IMR-90 (cell line): ENCODE data around the gene GRB2. TPM values are rescaled to one million over a fixed set of nuclear protein-coding genes. Genes with fewer than 3 reads are reported as not detected.

Experiments used
- ATAC-seq: fragments of 200-7000 bp; cut with Tn5 transposase; 2 replicates; pipeline ENCODE4 v1.9.1; 2020; ENCODE audit warnings: low read depth, mild to moderate bottlenecking, moderate library complexity
- BruUV-seq: library from RNA; stranded (reverse); fragments of 400-500 nt; replicated peaks from 2 replicates; lab custom pipeline; 2021; lab: Mats Ljungman, UMichigan
- CTCF ChIA-PET: fragments of 300-600 bp; formaldehyde crosslinking; extraction: SDS; loops from one replicate; lab custom pipeline; 2021; ENCODE audit warnings: antibody characterized with exemption; lab: Yijun Ruan, JAX
- POLR2A ChIA-PET: fragments of 300-600 bp; sonication (Branson Sonifier 250); formaldehyde crosslinking; loops from one replicate; lab custom pipeline; 2022; ENCODE audit warnings: antibody characterized with exemption; ENCODE audit not compliant: unreplicated experiment; lab: Charles Lee
- DNase-seq: peaks from one replicate; pipeline ENCODE4 v3.0.0; 2013
- H2AFZ ChIP-seq: replicated peaks from 2 replicates; pipeline ENCODE3; 2013; ENCODE audit warnings: low read length, mild to moderate bottlenecking; ENCODE audit not compliant: poor library complexity
- H2AK5ac ChIP-seq: 2 replicates; pipeline ENCODE4 v1.6.1; 2013; ENCODE audit warnings: low read depth, low read length, inconsistent platforms
- H2AK9ac ChIP-seq: replicated peaks from 2 replicates; pipeline ENCODE3; 2013; ENCODE audit warnings: mild to moderate bottlenecking, low read depth, low read length, moderate library complexity; ENCODE audit not compliant: poor library complexity
- H2BK120ac ChIP-seq: 2 replicates; pipeline ENCODE4 v1.6.1; 2013; ENCODE audit warnings: low read depth, low read length, inconsistent platforms
- H2BK15ac ChIP-seq: 3 replicates; pipeline ENCODE4 v1.6.1; 2013; ENCODE audit warnings: low read depth, low read length, inconsistent platforms
- H2BK20ac ChIP-seq: 2 replicates; pipeline ENCODE4 v1.6.1; 2013; ENCODE audit warnings: low read depth, mild to moderate bottlenecking, inconsistent platforms, low read length, moderate library complexity
- H2BK5ac ChIP-seq: 2 replicates; pipeline ENCODE4 v1.6.1; 2013; ENCODE audit warnings: mild to moderate bottlenecking, low read depth, low read length, inconsistent platforms; ENCODE audit not compliant: poor library complexity, severe bottlenecking
- H3K14ac ChIP-seq: replicated peaks from 2 replicates; pipeline ENCODE4 v1.6.1; 2013; ENCODE audit warnings: low read depth, low read length, inconsistent platforms
- H3K18ac ChIP-seq: 2 replicates; pipeline ENCODE4 v1.6.1; 2013; ENCODE audit warnings: low read depth, low read length, control low read depth
- H3K23ac ChIP-seq: 2 replicates; pipeline ENCODE4 v1.6.1; 2013; ENCODE audit warnings: low read depth, low read length, inconsistent platforms
- H3K27ac ChIP-seq: 2 replicates; pipeline ENCODE4 v1.5.1; 2013; ENCODE audit warnings: mild to moderate bottlenecking, control low read depth, low read length; ENCODE audit not compliant: insufficient read depth
- H3K27me3 ChIP-seq: 2 replicates; pipeline ENCODE4 v1.6.1; 2013; ENCODE audit warnings: low read length; ENCODE audit not compliant: control insufficient read depth, insufficient read depth
- H3K36me3 ChIP-seq: 2 replicates; pipeline ENCODE4 v1.6.1; 2013; ENCODE audit warnings: low read length, mixed read lengths; ENCODE audit not compliant: control insufficient read depth, insufficient read depth
- H3K4ac ChIP-seq: 2 replicates; pipeline ENCODE4 v1.6.1; 2013; ENCODE audit warnings: low read depth, low read length, inconsistent platforms
- H3K4me1 ChIP-seq: 2 replicates; pipeline ENCODE4 v1.6.1; 2013; ENCODE audit warnings: low read length, mixed read lengths; ENCODE audit not compliant: control insufficient read depth, insufficient read depth
- H3K4me2 ChIP-seq: 2 replicates; pipeline ENCODE4 v1.6.1; 2013; ENCODE audit warnings: low read depth, mild to moderate bottlenecking, control low read depth, low read length, moderate library complexity
- H3K4me3 ChIP-seq: 2 replicates; pipeline ENCODE4 v1.5.1; 2013; ENCODE audit warnings: low read depth, mild to moderate bottlenecking, control low read depth, low read length, moderate library complexity; ENCODE audit not compliant: insufficient read depth
- H3K56ac ChIP-seq: 2 replicates; pipeline ENCODE4 v1.6.1; 2013; ENCODE audit warnings: low read length, inconsistent platforms; ENCODE audit not compliant: insufficient read depth; ENCODE audit errors: extremely low read depth
- H3K79me1 ChIP-seq, 2 experiments: 2 replicates each; pipeline ENCODE4 v1.6.1; 2013; ENCODE audit warnings: low read length in 2 of 2, inconsistent platforms in 1 of 2, low read depth in 1 of 2
- H3K9ac ChIP-seq: 2 replicates; pipeline ENCODE4 v1.6.1; 2013; ENCODE audit warnings: low read depth, low read length, control low read depth
- H3K9me1 ChIP-seq: 2 replicates; pipeline ENCODE4 v1.6.1; 2013; ENCODE audit warnings: low read length, inconsistent platforms; ENCODE audit not compliant: insufficient read depth
- H3K9me3 ChIP-seq: 2 replicates; pipeline ENCODE4 v1.6.1; 2013; ENCODE audit warnings: low read length; ENCODE audit not compliant: control insufficient read depth, insufficient read depth
- H4K20me1 ChIP-seq: 2 replicates; pipeline ENCODE4 v1.6.1; 2013; ENCODE audit warnings: low read length, inconsistent platforms; ENCODE audit not compliant: insufficient read depth
- H4K5ac ChIP-seq: 2 replicates; pipeline ENCODE4 v1.6.1; 2013; ENCODE audit warnings: mild to moderate bottlenecking, low read depth, low read length, control low read depth
- H4K8ac ChIP-seq, 2 experiments: 2 replicates each; pipeline ENCODE4 v1.6.1; 2013; ENCODE audit warnings: low read depth in 2 of 2, low read length in 2 of 2, control low read depth in 1 of 2, inconsistent platforms in 1 of 2
- H4K91ac ChIP-seq: 2 replicates; pipeline ENCODE4 v1.6.1; 2013; ENCODE audit warnings: low read depth, low read length, inconsistent platforms; ENCODE audit not compliant: insufficient read depth
- MAFK ChIP-seq: IDR thresholded peaks from 2 replicates; pipeline ENCODE4 v1.6.1; 2012; ENCODE audit warnings: low read depth, low read length, improper control_type of control experiment
- NFE2L2 ChIP-seq: fragments of 150-350 bp; IDR thresholded peaks from 2 replicates; pipeline ENCODE4 v1.6.1; 2016; ENCODE audit warnings: low read depth, mild to moderate bottlenecking, low read length
- WGBS, 2 experiments: methylation state at CpG; one replicate each; pipeline versions ENCODE4 v1.1.5 to v1.1.7; 2013; ENCODE audit warnings: missing lambda C conversion rate in 2 of 2; ENCODE audit not compliant: insufficient read length in 1 of 2; ENCODE audit errors: extremely low coverage in 2 of 2; 5-methylcytosine and 5-hydroxymethylcytosine counted together
- dilution Hi-C: fragments of 300-500 bp; cut with HindIII; formaldehyde crosslinking; loops from one replicate; pipeline ENCODE4 v1.14.3; 2018; ENCODE audit warnings: low sequenced_read_pairs; ENCODE audit not compliant: unreplicated experiment
- in situ Hi-C: fragments of 300-500 bp; cut with MboI; formaldehyde crosslinking; loops from 3 replicates; pipeline ENCODE4 v1.14.3; 2019; ENCODE audit warnings: low sequenced_read_pairs, inconsistent platforms, mixed read lengths
- intact Hi-C: fragments of 100-400 bp; cut with micrococcal nuclease; formaldehyde crosslinking; loops from 2 replicates; pipeline ENCODE4 v1.10.0; 2022
- polyA plus RNA-seq, 3 experiments: library from polyadenylated mRNA; depleted of rRNA; stranded (reverse); fragments of >200 nt; gene quantifications; 2 replicates each; pipeline ENCODE4 v1.2.3, GENCODE V29; 2012; ENCODE audit warnings: low replicate concordance in 1 of 3
- total RNA-seq: library from RNA; depleted of rRNA; stranded (reverse); fragments of >200 nt; gene quantifications from 2 replicates; pipeline ENCODE4 v1.2.3, GENCODE V29; 2012

GRB2 gene
- total and polyA plus RNA-seq, 2 of the 4 experiments (the other 2 are of a cell fraction) = 49.3 to 62.1 TPM

- H2BK20ac ChIP-seq = no peak overlapping the region
- ChIA-PET CTCF (interaction anchor here (0.7 to 1.5 kb wide), 3 partner anchors 11 to 117 kb away, joined by 3 to 6 read pairs (median 3); partner anchors contain the start of gene SLC25A19), POLR2A (interaction anchor here (0.6 to 0.9 kb wide), 2 partner anchors 117 to 262 kb away, joined by 3 read pairs; partner anchors contain the start of gene SLC25A19)
- H2BK120ac ChIP-seq = no peak overlapping the region
- H3K4me2 ChIP-seq = peak overlapping the region; percentile 93
- H3K4ac ChIP-seq = no peak overlapping the region
- no peak overlapping the region for H4K5ac ChIP-seq
- in situ Hi-C loops = loop anchor here (25.0 kb wide), 1 partner anchor 344 kb away; no protein-coding TSS in a partner anchor
- 50% methylated on average over 2 of the region's 9 CpGs; no CpG with 5 or more reads in 1 of the 2 experiments for WGBS, 2 experiments
- H3K4me3 ChIP-seq = peak overlapping the region; percentile 51
- H2AK9ac ChIP-seq = no peak overlapping the region
- H3K14ac ChIP-seq = no peak overlapping the region
- no peak overlapping the region for H2BK5ac ChIP-seq
- H4K20me1 ChIP-seq = peaks cover 32% of the 10 kb centered on the region
- peak overlapping the region; percentile 8 to 72; a peak in 2 of 4 replicates for H4K8ac ChIP-seq
- ATAC-seq = no peak; the same call in 1 of the 2 replicates
- H3K9me1 ChIP-seq = no peaks in the 10 kb centered on the region
- no peak overlapping the region for H3K18ac ChIP-seq
- H3K23ac ChIP-seq = 0 out of 2 replicates have a peak overlapping the region, but pooled peaks have one; percentile 3
- H2AK5ac ChIP-seq = no peak overlapping the region
- intact Hi-C loops = no loop called here
- dilution Hi-C loops = no loop called here
- H3K36me3 ChIP-seq = no peaks in the 10 kb centered on the region
- no peak overlapping the region for H4K91ac ChIP-seq
- no peak overlapping the region for H3K27ac ChIP-seq
- peak overlapping the region; percentile 61; the same call in 1 of the 2 replicates for H3K9ac ChIP-seq
- no peaks in the 10 kb centered on the region for H3K9me3 ChIP-seq
- H2AFZ ChIP-seq = peak overlapping the region; percentile 86
- H3K79me1 ChIP-seq = peaks cover 0 to 24% of the 10 kb centered on the region in 2 experiments; a peak in 2 of 4 replicates
- H3K27me3 ChIP-seq = no peaks in the 10 kb centered on the region; the same call in 1 of the 2 replicates
- BruUV-seq = no TSS peak
- no peak for DNase-seq
- peak; percentile 37 for TF ChIP-seq MAFK
- TF ChIP-seq NFE2L2 = no peak
- H2BK15ac ChIP-seq = no peak overlapping the region
- H3K56ac ChIP-seq = no peak overlapping the region
- peaks cover 4% of the 10 kb centered on the region; the same call in 1 of the 2 replicates for H3K4me1 ChIP-seq
Observed at GRCh38 chr17:75406222-75406615, 741 bp upstream of the GRB2 start.
